SK-N-SH (cell line): ENCODE measurements around the gene SDR9C7. TPM values are rescaled to one million over a fixed set of nuclear protein-coding genes. Genes with fewer than 3 reads are reported as not detected.

Experiments
- CTCF ChIA-PET: fragments of 300-600, 350-600 bp; formaldehyde crosslinking; extraction: SDS; loops from one replicate; lab custom pipeline; 2021; lab: Yijun Ruan, JAX
- POLR2A ChIA-PET: fragments of 350-600 bp; sonication (Branson Sonifier 250); formaldehyde crosslinking; extraction: SDS; loops from one replicate; lab custom pipeline; 2020; ENCODE audit warnings: antibody characterized with exemption, inconsistent platforms; lab: Yijun Ruan, JAX
- DNase-seq: peaks from one replicate; pipeline ENCODE4 v3.0.0; 2012
- H2AFZ ChIP-seq: fragments of 200-600 bp; sonication (generic); 2 replicates; pipeline ENCODE4 v1.8.1; 2016; ENCODE audit warnings: antibody characterized with exemption, mild to moderate bottlenecking, low read depth
- H3F3A ChIP-seq: fragments of 200-600 bp; sonication (generic); replicated peaks from 2 replicates; pipeline ENCODE3; 2016; ENCODE audit warnings: antibody characterized with exemption, mild to moderate bottlenecking; ENCODE audit not compliant: insufficient read depth
- H3K27ac ChIP-seq, 2 experiments: fragments of 200-500 bp in 1 of 2; fragments of 200-600 bp in 1 of 2; sonication (Bioruptor generic) in 1 of 2; sonication (generic), shearing (Covaris generic) in 1 of 2; 2 replicates each; pipeline versions ENCODE4 v1.5.1 to v1.6.1; 2014 to 2016; ENCODE audit warnings: low read depth in 2 of 2, inconsistent platforms in 1 of 2, low read length in 1 of 2, mild to moderate bottlenecking in 1 of 2, mixed read lengths in 1 of 2
- H3K27me3 ChIP-seq: fragments of 200-600 bp; sonication (generic), shearing (Covaris generic); 2 replicates; pipeline ENCODE4 v1.6.1; 2016; ENCODE audit warnings: mixed run types; ENCODE audit not compliant: insufficient read depth
- H3K36me3 ChIP-seq, 2 experiments: fragments of 200-500 bp in 1 of 2; fragments of 200-600 bp in 1 of 2; sonication (Bioruptor generic) in 1 of 2; sonication (generic) in 1 of 2; replicated peaks in 1 of 2; 2 replicates each; pipeline versions ENCODE3 to v1.5.1; 2014 to 2016; ENCODE audit warnings: low read length in 1 of 2, mild to moderate bottlenecking in 1 of 2; ENCODE audit not compliant: insufficient read depth in 2 of 2, control insufficient read depth in 1 of 2
- H3K4me1 ChIP-seq, 2 experiments: fragments of 200-500 bp in 1 of 2; fragments of 200-600 bp in 1 of 2; sonication (Bioruptor generic) in 1 of 2; sonication (generic), shearing (Covaris generic) in 1 of 2; 2 replicates each; pipeline versions ENCODE4 v1.5.1 to v1.6.1; 2014 to 2016; ENCODE audit warnings: low read depth in 1 of 2, low read length in 1 of 2, mixed run types in 1 of 2; ENCODE audit not compliant: insufficient read depth in 2 of 2, control insufficient read depth in 1 of 2
- H3K4me2 ChIP-seq: fragments of 200-600 bp; sonication (generic), shearing (Covaris generic); 2 replicates; pipeline ENCODE4 v1.6.1; 2017; ENCODE audit warnings: mixed run types
- H3K4me3 ChIP-seq, 2 experiments: fragments of 200-500 bp in 1 of 2; fragments of 200-600 bp in 1 of 2; sonication (Bioruptor generic) in 1 of 2; sonication (generic), shearing (Covaris generic) in 1 of 2; 2 replicates each; pipeline versions ENCODE4 v1.5.1 to v1.8.1; 2014 to 2016; ENCODE audit warnings: low read depth in 2 of 2, inconsistent platforms in 1 of 2, low read length in 1 of 2, mild to moderate bottlenecking in 1 of 2, mixed read lengths in 1 of 2, moderate library complexity in 1 of 2
- H3K79me2 ChIP-seq: fragments of 200-600 bp; sonication (generic); 2 replicates; pipeline ENCODE4 v1.8.1; 2017; ENCODE audit warnings: mild to moderate bottlenecking; ENCODE audit not compliant: insufficient read depth
- H3K9ac ChIP-seq: fragments of 200-600 bp; sonication (generic); 2 replicates; pipeline ENCODE4 v1.6.1; 2017; ENCODE audit warnings: mixed run types
- H3K9me2 ChIP-seq: fragments of 200-600 bp; sonication (generic); 2 replicates; pipeline ENCODE4 v1.6.1; 2017; ENCODE audit warnings: mixed run types
- H3K9me3 ChIP-seq: fragments of 200-600 bp; sonication (generic); 2 replicates; pipeline ENCODE4 v1.6.1; 2017; ENCODE audit warnings: mixed run types, mild to moderate bottlenecking, moderate library complexity
- H4K20me1 ChIP-seq: fragments of 200-600 bp; sonication (generic); 2 replicates; pipeline ENCODE4 v1.6.1; 2017; ENCODE audit warnings: mild to moderate bottlenecking, mixed run types; ENCODE audit not compliant: insufficient read depth
- CHD2 ChIP-seq: fragments of 150-350 bp; IDR thresholded peaks from 2 replicates; pipeline ENCODE4 v1.6.1; 2018; ENCODE audit warnings: low read length; ENCODE audit not compliant: partially characterized antibody
- FOXM1 ChIP-seq: IDR thresholded peaks from 2 replicates; pipeline ENCODE4 v1.4.0; 2012; ENCODE audit warnings: low read depth, mild to moderate bottlenecking
- MEF2A ChIP-seq: IDR thresholded peaks from 2 replicates; pipeline ENCODE4 v1.4.0; 2012; ENCODE audit warnings: low read depth, borderline replicate concordance
- MXI1 ChIP-seq: IDR thresholded peaks from 2 replicates; pipeline ENCODE4 v1.6.1; 2012; ENCODE audit warnings: mild to moderate bottlenecking, low read depth, low read length, improper control_type of control experiment
- NRF1 ChIP-seq: IDR thresholded peaks from 2 replicates; pipeline ENCODE4 v1.6.1; 2012; ENCODE audit warnings: low read depth, mild to moderate bottlenecking, low read length
- RAD21 ChIP-seq: IDR thresholded peaks from 2 replicates; pipeline ENCODE4 v1.6.1; 2012; ENCODE audit warnings: mild to moderate bottlenecking, low read length
- RCOR1 ChIP-seq: fragments of 150-350 bp; IDR thresholded peaks from 2 replicates; pipeline ENCODE4 v1.6.1; 2017; ENCODE audit warnings: antibody characterized with exemption, low read length
- RXRA ChIP-seq: IDR thresholded peaks from 2 replicates; pipeline ENCODE4 v1.4.0; 2012; ENCODE audit warnings: low read depth, mild to moderate bottlenecking, borderline replicate concordance
- SIN3A ChIP-seq: IDR thresholded peaks from 2 replicates; pipeline ENCODE4 v1.6.1; 2012; ENCODE audit warnings: low read depth, mild to moderate bottlenecking, low read length, moderate library complexity, borderline replicate concordance
- TAF1 ChIP-seq: IDR thresholded peaks from 2 replicates; pipeline ENCODE4 v1.6.1; 2012; ENCODE audit warnings: low read depth, mild to moderate bottlenecking, low read length, moderate library complexity, borderline replicate concordance
- TCF12 ChIP-seq: IDR thresholded peaks from 2 replicates; pipeline ENCODE4 v1.4.0; 2012
- TEAD4 ChIP-seq: IDR thresholded peaks from 2 replicates; pipeline ENCODE4 v1.4.0; 2012; ENCODE audit warnings: mild to moderate bottlenecking, borderline replicate concordance; ENCODE audit not compliant: insufficient read depth
- YY1 ChIP-seq: IDR thresholded peaks from 2 replicates; pipeline ENCODE4 v1.4.0; 2012; ENCODE audit warnings: low read depth, mild to moderate bottlenecking
- WGBS: methylation state at CpG from one replicate; pipeline ENCODE4 v1.1.6; 2017; ENCODE audit warnings: low lambda C conversion rate; 5-methylcytosine and 5-hydroxymethylcytosine counted together
- polyA plus RNA-seq, 3 experiments: library from polyadenylated mRNA; depleted of rRNA; stranded (reverse); fragments of >200 nt; gene quantifications; 2 replicates each; pipeline ENCODE4 v1.2.3, GENCODE V29; 2012
- TF ChIP-seq, protein P1 (sequence below): IDR thresholded peaks from 2 replicates; pipeline ENCODE4 v1.6.1; 2012; ENCODE audit warnings: mild to moderate bottlenecking, low read depth, low read length, moderate library complexity
- TF ChIP-seq, protein P2 (sequence below): IDR thresholded peaks from 2 replicates; pipeline ENCODE4 v1.4.0; 2012; ENCODE audit warnings: low read depth, borderline replicate concordance

Gene SDR9C7
- polyA plus RNA-seq, 1 of the 3 experiments (the other 2 are of a cell fraction), result not detected

DNA sequence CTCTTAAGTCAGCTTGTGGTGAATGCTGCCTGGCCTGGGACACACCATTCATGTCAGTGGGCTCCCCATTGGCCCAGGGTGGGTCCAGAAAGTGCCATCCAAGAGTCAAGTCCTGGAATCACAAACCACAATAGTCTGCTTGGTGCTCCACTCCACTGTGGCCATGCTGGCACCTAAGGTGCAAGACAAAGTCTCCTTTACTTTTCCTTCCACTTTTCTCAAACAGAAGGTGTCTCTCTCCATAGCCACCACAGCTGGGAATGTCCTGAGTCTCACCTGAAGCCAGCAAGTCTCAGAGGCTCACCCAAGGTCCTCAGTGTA lies 14.2 kb upstream of the SDR9C7 start:
- no peaks in the 10 kb centered on the region for H3K36me3 ChIP-seq
- no peak overlapping the region for H3K4me2 ChIP-seq
- no peaks in the 10 kb centered on the region for H3F3A ChIP-seq
- no peak overlapping the region for H3K9ac ChIP-seq
- TF ChIP-seq TCF12 (no peak), MXI1 (no peak), YY1 (no peak), TEAD4 (no peak), FOXM1 (no peak), NRF1 (no peak), TAF1 (no peak), CHD2 (no peak), RAD21 (no peak), RCOR1 (no peak), RXRA (no peak)
- TF ChIP-seq, protein P1, sequence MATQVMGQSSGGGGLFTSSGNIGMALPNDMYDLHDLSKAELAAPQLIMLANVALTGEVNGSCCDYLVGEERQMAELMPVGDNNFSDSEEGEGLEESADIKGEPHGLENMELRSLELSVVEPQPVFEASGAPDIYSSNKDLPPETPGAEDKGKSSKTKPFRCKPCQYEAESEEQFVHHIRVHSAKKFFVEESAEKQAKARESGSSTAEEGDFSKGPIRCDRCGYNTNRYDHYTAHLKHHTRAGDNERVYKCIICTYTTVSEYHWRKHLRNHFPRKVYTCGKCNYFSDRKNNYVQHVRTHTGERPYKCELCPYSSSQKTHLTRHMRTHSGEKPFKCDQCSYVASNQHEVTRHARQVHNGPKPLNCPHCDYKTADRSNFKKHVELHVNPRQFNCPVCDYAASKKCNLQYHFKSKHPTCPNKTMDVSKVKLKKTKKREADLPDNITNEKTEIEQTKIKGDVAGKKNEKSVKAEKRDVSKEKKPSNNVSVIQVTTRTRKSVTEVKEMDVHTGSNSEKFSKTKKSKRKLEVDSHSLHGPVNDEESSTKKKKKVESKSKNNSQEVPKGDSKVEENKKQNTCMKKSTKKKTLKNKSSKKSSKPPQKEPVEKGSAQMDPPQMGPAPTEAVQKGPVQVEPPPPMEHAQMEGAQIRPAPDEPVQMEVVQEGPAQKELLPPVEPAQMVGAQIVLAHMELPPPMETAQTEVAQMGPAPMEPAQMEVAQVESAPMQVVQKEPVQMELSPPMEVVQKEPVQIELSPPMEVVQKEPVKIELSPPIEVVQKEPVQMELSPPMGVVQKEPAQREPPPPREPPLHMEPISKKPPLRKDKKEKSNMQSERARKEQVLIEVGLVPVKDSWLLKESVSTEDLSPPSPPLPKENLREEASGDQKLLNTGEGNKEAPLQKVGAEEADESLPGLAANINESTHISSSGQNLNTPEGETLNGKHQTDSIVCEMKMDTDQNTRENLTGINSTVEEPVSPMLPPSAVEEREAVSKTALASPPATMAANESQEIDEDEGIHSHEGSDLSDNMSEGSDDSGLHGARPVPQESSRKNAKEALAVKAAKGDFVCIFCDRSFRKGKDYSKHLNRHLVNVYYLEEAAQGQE, result no peak
- CTCF ChIA-PET, result no interaction called here
- no peak overlapping the region for H3K4me3 ChIP-seq
- no peaks in the 10 kb centered on the region for H3K27me3 ChIP-seq
- DNase-seq, result no peak
- H3K9me3 ChIP-seq, result no peaks in the 10 kb centered on the region
- H3K79me2 ChIP-seq, result no peaks in the 10 kb centered on the region
- H3K9me2 ChIP-seq, result no peaks in the 10 kb centered on the region
- no peaks in the 10 kb centered on the region for H4K20me1 ChIP-seq
- H3K27ac ChIP-seq, result no peak overlapping the region
- no peak overlapping the region for H2AFZ ChIP-seq
- POLR2A ChIA-PET, result no interaction called here
- H3K4me1 ChIP-seq, result no peaks in the 10 kb centered on the region

DNA sequence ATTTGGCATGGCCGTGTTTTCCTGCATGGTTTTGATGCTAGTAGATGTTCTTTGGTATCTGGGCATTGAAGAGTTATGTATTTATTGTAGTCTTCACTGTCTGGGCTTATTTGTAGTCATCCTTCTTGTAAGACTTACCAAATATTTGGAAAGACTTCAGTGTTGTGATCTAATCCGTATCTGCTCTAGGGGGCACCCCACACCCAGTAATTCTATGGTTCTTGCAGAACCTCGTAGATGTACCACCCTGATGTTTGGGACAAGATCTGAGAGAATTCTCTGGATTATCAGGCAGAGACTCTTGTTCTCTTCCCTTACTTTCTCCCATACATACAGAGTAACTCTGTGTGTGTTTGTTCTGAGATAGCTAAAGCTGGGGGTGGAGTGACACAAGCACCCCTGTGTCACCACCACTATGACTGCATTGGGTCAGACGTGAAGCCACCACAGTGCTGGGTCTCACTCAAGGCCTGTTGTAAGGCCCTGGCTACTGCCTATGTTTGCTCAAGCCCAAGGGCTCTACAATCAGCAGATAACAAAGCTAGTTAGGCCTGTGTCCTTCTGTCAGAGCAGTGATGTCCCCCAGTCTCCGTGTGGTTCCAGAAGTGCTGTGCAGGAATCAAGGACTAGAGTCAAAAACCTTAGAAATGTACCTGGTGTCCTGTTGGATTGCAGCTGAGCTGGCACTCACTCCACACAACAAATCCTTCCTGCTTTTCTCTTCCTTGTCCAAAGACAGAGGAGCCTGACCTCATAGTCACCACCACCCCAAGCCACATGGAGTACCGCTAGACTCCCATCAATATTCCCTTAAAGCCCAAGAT lies 13.6 kb upstream of the SDR9C7 start:
- Histone ChIP-seq H3K79me2 (no peaks in the 10 kb centered on the region), H3K4me2 (no peak overlapping the region), H4K20me1 (no peaks in the 10 kb centered on the region), H3F3A (no peaks in the 10 kb centered on the region), H3K4me1 (no peaks in the 10 kb centered on the region), H3K27me3 (no peaks in the 10 kb centered on the region), H3K9me2 (no peaks in the 10 kb centered on the region), H3K4me3 (no peak overlapping the region)
- ChIA-PET POLR2A (no interaction called here), CTCF (no interaction called here)
- no peak for DNase-seq
- TF ChIP-seq, protein P2, sequence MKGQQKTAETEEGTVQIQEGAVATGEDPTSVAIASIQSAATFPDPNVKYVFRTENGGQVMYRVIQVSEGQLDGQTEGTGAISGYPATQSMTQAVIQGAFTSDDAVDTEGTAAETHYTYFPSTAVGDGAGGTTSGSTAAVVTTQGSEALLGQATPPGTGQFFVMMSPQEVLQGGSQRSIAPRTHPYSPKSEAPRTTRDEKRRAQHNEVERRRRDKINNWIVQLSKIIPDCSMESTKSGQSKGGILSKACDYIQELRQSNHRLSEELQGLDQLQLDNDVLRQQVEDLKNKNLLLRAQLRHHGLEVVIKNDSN, result no peak
- TF ChIP-seq RAD21 (0 out of 2 replicates have a peak, but pooled peaks have one; percentile 7), CHD2 (no peak), SIN3A (no peak), MEF2A (no peak)
- TF ChIP-seq, all 33 proteins: peak for 1
- Histone ChIP-seq H2AFZ (no peak overlapping the region), H3K27ac (no peak overlapping the region), H3K9ac (no peak overlapping the region), H3K36me3 (no peaks in the 10 kb centered on the region), H3K9me3 (no peaks in the 10 kb centered on the region)
- WGBS, result 21% methylated on average over 5 of the region's 6 CpGs
